Peyer's patch (tissue), 4 donors: ENCODE measurements around the gene OPRD1. TPM values are rescaled to one million over a fixed set of nuclear protein-coding genes. Genes with fewer than 3 reads are reported as not detected.
"Not testable (repeated sequence)": the region's sequence is repeated elsewhere in the genome, so short reads cannot be mapped to it uniquely, and the experiment has no call there.

ENCODE experiments used
- DNase-seq, 3 donors: peaks; one replicate each; pipeline ENCODE4 v3.0.0-alpha.2; 2017 to 2019
- H3K27ac ChIP-seq, 4 donors: fragments of 200-600 bp; sonication (generic); one replicate each; pipeline ENCODE4 v1.5.1; 2016 to 2019
- H3K27me3 ChIP-seq, 2 donors: fragments of 200-600 bp; sonication (generic); one replicate each; pipeline ENCODE4 v1.5.1; 2019
- H3K36me3 ChIP-seq, 3 donors: fragments of 200-600 bp; sonication (generic); one replicate each; pipeline ENCODE4 v1.5.1; 2016 to 2019
- H3K4me1 ChIP-seq, 4 donors: fragments of 200-600 bp; sonication (generic); one replicate each; pipeline ENCODE4 v1.5.1; 2016 to 2019
- H3K4me3 ChIP-seq, 4 donors: fragments of 200-600 bp; sonication (generic); 1 replicate in 3 of 4; 2 replicates in 1 of 4; pipeline ENCODE4 v1.5.1; 2016 to 2019; ENCODE audit warnings: mild to moderate bottlenecking in 1 of 4
- H3K9me3 ChIP-seq, 4 donors: fragments of 200-600 bp; sonication (generic); one replicate each; pipeline ENCODE4 v1.5.1; 2016 to 2019; ENCODE audit warnings: mild to moderate bottlenecking in 1 of 4
- CTCF ChIP-seq, 6 experiments: fragments of 450-650 bp in 4 of 6; fragments of 200-600 bp in 2 of 6; sonication (generic) in 1 of 6; IDR thresholded peaks; one replicate each; pipeline ENCODE4 v1.5.1; 2017 to 2019; ENCODE audit warnings: antibody characterized with exemption in 6 of 6, mild to moderate bottlenecking in 3 of 6, moderate library complexity in 1 of 6
- POLR2A ChIP-seq, 2 donors: fragments of 450-650 bp; IDR thresholded peaks; one replicate each; pipeline ENCODE4 v1.5.1; 2017; ENCODE audit warnings: antibody characterized with exemption in 2 of 2, mild to moderate bottlenecking in 2 of 2, moderate library complexity in 2 of 2
- total RNA-seq, 4 donors: library from RNA; depleted of rRNA; stranded (reverse); fragments of >200 nt; gene quantifications; one replicate each; pipeline ENCODE4 v1.1.0, GENCODE V29; 2016

OPRD1 gene
- total RNA-seq, 4 donors from 2014 or later = 0.18 TPM; not detected in 3

- H3K27me3 ChIP-seq = peaks cover 0 to under 1% of the 10 kb centered on the region in 2 donors
- no peak overlapping the region for H3K4me3 ChIP-seq
- no peaks in the 10 kb centered on the region for H3K4me1 ChIP-seq
- DNase-seq = no peak
- H3K9me3 ChIP-seq = no peaks in the 10 kb centered on the region
- H3K36me3 ChIP-seq = no peaks in the 10 kb centered on the region
- H3K27ac ChIP-seq = no peak overlapping the region
- TF ChIP-seq POLR2A (IDR thresholded peaks at IDR 0.05) (no peak), CTCF (IDR thresholded peaks at IDR 0.05) (no peak)
Measured at GRCh38 chr1:28815533-28816185, 3.7 kb downstream of the OPRD1 start.

GRCh38 chr1:28817133-28817532 is 5.2 kb downstream of the OPRD1 start:
- Histone ChIP-seq H3K27ac (no peak overlapping the region), H3K4me1 (no peaks in the 10 kb centered on the region), H3K27me3 (no peaks in the 10 kb centered on the region)

GRCh38 chr1:28819020-28819419 is 7.0 kb downstream of the OPRD1 start:
- no peak for DNase-seq
- Histone ChIP-seq H3K4me3 (no peak overlapping the region), H3K4me1 (no peaks in the 10 kb centered on the region), H3K36me3 (no peaks in the 10 kb centered on the region), H3K9me3 (no peaks in the 10 kb centered on the region), H3K27ac (no peak overlapping the region), H3K27me3 (no peaks in the 10 kb centered on the region)
- TF ChIP-seq CTCF (IDR thresholded peaks at IDR 0.05) (no peak), POLR2A (IDR thresholded peaks at IDR 0.05) (no peak)

More at GRCh38 chr1:28817133-28817532, 5.2 kb downstream of the OPRD1 start:
- no peak for DNase-seq
- no peak for TF ChIP-seq POLR2A (IDR thresholded peaks at IDR 0.05)
- no peaks in the 10 kb centered on the region for H3K9me3 ChIP-seq
- no peaks in the 10 kb centered on the region for H3K36me3 ChIP-seq
- no peak overlapping the region for H3K4me3 ChIP-seq

- no peak for TF ChIP-seq POLR2A (IDR thresholded peaks at IDR 0.05)
- no peak for TF ChIP-seq CTCF (IDR thresholded peaks at IDR 0.05)
- no peak overlapping the region for H3K4me3 ChIP-seq
- DNase-seq = no peak
Measured at GRCh38 chr1:28822799-28823198, 10.8 kb downstream of the OPRD1 start.

GRCh38 chr1:28824061-28824460 is 12.1 kb downstream of the OPRD1 start:
- not testable (repeated sequence) for H3K9me3 ChIP-seq, H3K4me3 ChIP-seq, H3K4me1 ChIP-seq, H3K27ac ChIP-seq, H3K36me3 ChIP-seq, DNase-seq, H3K27me3 ChIP-seq

More at GRCh38 chr1:28822799-28823198, 10.8 kb downstream of the OPRD1 start:
- no peaks in the 10 kb centered on the region for H3K9me3 ChIP-seq
- H3K27me3 ChIP-seq = no peaks in the 10 kb centered on the region
- H3K4me1 ChIP-seq = no peaks in the 10 kb centered on the region
- H3K27ac ChIP-seq = no peak overlapping the region
- H3K36me3 ChIP-seq = no peaks in the 10 kb centered on the region

GRCh38 chr1:28828227-28828858 is 16.4 kb downstream of the OPRD1 start:
- H3K27me3 ChIP-seq, DNase-seq, H3K27ac ChIP-seq, H3K4me3 ChIP-seq, H3K9me3 ChIP-seq, H3K36me3 ChIP-seq, H3K4me1 ChIP-seq: not testable (repeated sequence)

- no peaks in the 10 kb centered on the region for H3K9me3 ChIP-seq
- no peak overlapping the region for H3K27ac ChIP-seq
- no peaks in the 10 kb centered on the region for H3K4me1 ChIP-seq
- no peak for DNase-seq
- TF ChIP-seq POLR2A (IDR thresholded peaks at IDR 0.05) = no peak
- no peak overlapping the region for H3K4me3 ChIP-seq
- no peaks in the 10 kb centered on the region for H3K36me3 ChIP-seq
- no peaks in the 10 kb centered on the region for H3K27me3 ChIP-seq
Measured at GRCh38 chr1:28830814-28831213, 18.8 kb downstream of the OPRD1 start.
